ENCODE results near the gene MYH14. TPM values are rescaled to one million over a fixed set of nuclear protein-coding genes. Genes with fewer than 3 reads are reported as not detected.

Gene MYH14
- total RNA-seq, 2 donors from 2014 or later = not detected

GRCh38 chr19:50202386-50202785 is 1.0 kb upstream of the MYH14 start:
- no peak overlapping the region for H3K4me3 Mint-ChIP-seq
- H3K27ac Mint-ChIP-seq = no peak overlapping the region
- ATAC-seq (no peak), DNase-seq (ENCODE audit: low spot score) (no peak)
- H3K4me1 Mint-ChIP-seq (ENCODE audit: low read depth in 2 of 2) = no peaks in the 10 kb centered on the region
- H3K27me3 Mint-ChIP-seq = peaks cover 26 to 45% of the 10 kb centered on the region in 2 donors
- H3K9me3 Mint-ChIP-seq = no peaks in the 10 kb centered on the region
- no peaks in the 10 kb centered on the region for H3K36me3 Mint-ChIP-seq

- DNase-seq (ENCODE audit: low spot score) (no peak), ATAC-seq (no peak)
- H3K4me1 Mint-ChIP-seq (ENCODE audit: low read depth in 2 of 2) = no peaks in the 10 kb centered on the region
- no peak overlapping the region for H3K27ac Mint-ChIP-seq
- no peaks in the 10 kb centered on the region for H3K9me3 Mint-ChIP-seq
- peaks cover 26 to 44% of the 10 kb centered on the region in 2 donors for H3K27me3 Mint-ChIP-seq
- H3K36me3 Mint-ChIP-seq = no peaks in the 10 kb centered on the region
- no peak overlapping the region for H3K4me3 Mint-ChIP-seq
These were observed 501 bp upstream of the MYH14 start for GRCh38 chr19:50202962-50203280.

- Mint-ChIP-seq H3K27me3 (peaks cover 24 to 40% of the 10 kb centered on the region in 2 donors), H3K4me1 (ENCODE audit: low read depth in 2 of 2) (no peaks in the 10 kb centered on the region), H3K36me3 (no peaks in the 10 kb centered on the region), H3K9me3 (no peaks in the 10 kb centered on the region), H3K27ac (no peak overlapping the region), H3K4me3 (no peak overlapping the region)
- DNase-seq (ENCODE audit: low spot score) (no peak), ATAC-seq (no peak)
These were observed 633 bp downstream of the MYH14 start for GRCh38 chr19:50204081-50204428.

- ATAC-seq = no peak
- H3K27ac Mint-ChIP-seq = no peak overlapping the region
- H3K9me3 Mint-ChIP-seq = no peaks in the 10 kb centered on the region
- H3K27me3 Mint-ChIP-seq = peaks cover 21 to 37% of the 10 kb centered on the region in 2 donors
- DNase-seq (ENCODE audit: low spot score) = no peak
- no peaks in the 10 kb centered on the region for H3K4me1 Mint-ChIP-seq (ENCODE audit: low read depth in 2 of 2)
- no peaks in the 10 kb centered on the region for H3K36me3 Mint-ChIP-seq
- H3K4me3 Mint-ChIP-seq = no peak overlapping the region
These were observed 1.6 kb downstream of the MYH14 start for GRCh38 chr19:50204811-50205675.

- peaks cover 21 to 37% of the 10 kb centered on the region in 2 donors for H3K27me3 Mint-ChIP-seq
- DNase-seq (ENCODE audit: low spot score) (no peak), ATAC-seq (no peak)
- no peak overlapping the region for H3K4me3 Mint-ChIP-seq
- H3K36me3 Mint-ChIP-seq = no peaks in the 10 kb centered on the region
- H3K4me1 Mint-ChIP-seq (ENCODE audit: low read depth in 2 of 2) = no peaks in the 10 kb centered on the region
- no peak overlapping the region for H3K27ac Mint-ChIP-seq
- no peaks in the 10 kb centered on the region for H3K9me3 Mint-ChIP-seq
These were observed 2.3 kb downstream of the MYH14 start for GRCh38 chr19:50205681-50206138.

GRCh38 chr19:50206191-50206590 is 2.8 kb downstream of the MYH14 start:
- ATAC-seq (no peak), DNase-seq (ENCODE audit: low spot score) (no peak)
- H3K4me3 Mint-ChIP-seq = no peak overlapping the region
- no peaks in the 10 kb centered on the region for H3K9me3 Mint-ChIP-seq
- H3K27me3 Mint-ChIP-seq = peaks cover 19 to 33% of the 10 kb centered on the region in 2 donors
- H3K27ac Mint-ChIP-seq = no peak overlapping the region
- H3K4me1 Mint-ChIP-seq (ENCODE audit: low read depth in 2 of 2) = no peaks in the 10 kb centered on the region
- H3K36me3 Mint-ChIP-seq = no peaks in the 10 kb centered on the region

GRCh38 chr19:50207730-50208129 is 4.3 kb downstream of the MYH14 start:
- Mint-ChIP-seq H3K36me3 (no peaks in the 10 kb centered on the region), H3K4me1 (ENCODE audit: low read depth in 2 of 2) (no peaks in the 10 kb centered on the region), H3K27me3 (peaks cover 13 to 22% of the 10 kb centered on the region in 2 donors), H3K27ac (no peak overlapping the region), H3K9me3 (no peaks in the 10 kb centered on the region), H3K4me3 (no peak overlapping the region)
- DNase-seq (ENCODE audit: low spot score) (no peak), ATAC-seq (no peak)

GRCh38 chr19:50209131-50209530 is 5.7 kb downstream of the MYH14 start:
- H3K4me1 Mint-ChIP-seq (ENCODE audit: low read depth in 2 of 2) = no peaks in the 10 kb centered on the region

GRCh38 chr19:50210425-50210824 is 7.0 kb downstream of the MYH14 start:
- ATAC-seq (no peak), DNase-seq (ENCODE audit: low spot score) (no peak)
- H3K9me3 Mint-ChIP-seq = no peaks in the 10 kb centered on the region
- H3K4me3 Mint-ChIP-seq = no peak overlapping the region
- no peaks in the 10 kb centered on the region for H3K36me3 Mint-ChIP-seq
- H3K4me1 Mint-ChIP-seq (ENCODE audit: low read depth in 2 of 2) = no peaks in the 10 kb centered on the region
- H3K27ac Mint-ChIP-seq = no peak overlapping the region
- peaks cover 10% of the 10 kb centered on the region in 2 donors for H3K27me3 Mint-ChIP-seq

More at GRCh38 chr19:50209131-50209530, 5.7 kb downstream of the MYH14 start:
- Mint-ChIP-seq H3K9me3 (no peaks in the 10 kb centered on the region), H3K4me3 (no peak overlapping the region), H3K27me3 (peaks cover 13 to 20% of the 10 kb centered on the region in 2 donors), H3K36me3 (no peaks in the 10 kb centered on the region), H3K27ac (no peak overlapping the region)
- DNase-seq (ENCODE audit: low spot score) (no peak), ATAC-seq (no peak)

GRCh38 chr19:50213925-50214324 is 10.5 kb downstream of the MYH14 start:
- ATAC-seq (no peak), DNase-seq (ENCODE audit: low spot score) (no peak)
- Mint-ChIP-seq H3K4me3 (no peak overlapping the region), H3K27me3 (peaks cover 6 to 8% of the 10 kb centered on the region in 2 donors), H3K27ac (no peak overlapping the region), H3K36me3 (no peaks in the 10 kb centered on the region), H3K9me3 (no peaks in the 10 kb centered on the region), H3K4me1 (ENCODE audit: low read depth in 2 of 2) (no peaks in the 10 kb centered on the region)

GRCh38 chr19:50214699-50215543 is 11.5 kb downstream of the MYH14 start:
- DNase-seq (ENCODE audit: low spot score) = no peak
- Mint-ChIP-seq H3K4me1 (ENCODE audit: low read depth in 2 of 2) (no peaks in the 10 kb centered on the region), H3K27me3 (peaks cover 6 to 8% of the 10 kb centered on the region in 2 donors)

GRCh38 chr19:50215820-50216219 is 12.4 kb downstream of the MYH14 start:
- no peak for ATAC-seq
- Mint-ChIP-seq H3K4me3 (no peak overlapping the region), H3K27me3 (peaks cover 6 to 8% of the 10 kb centered on the region in 2 donors), H3K36me3 (no peaks in the 10 kb centered on the region), H3K9me3 (no peaks in the 10 kb centered on the region), H3K27ac (no peak overlapping the region), H3K4me1 (ENCODE audit: low read depth in 2 of 2) (no peaks in the 10 kb centered on the region)
- no peak for DNase-seq (ENCODE audit: low spot score)

More at GRCh38 chr19:50214699-50215543, 11.5 kb downstream of the MYH14 start:
- Mint-ChIP-seq H3K27ac (no peak overlapping the region), H3K9me3 (no peaks in the 10 kb centered on the region), H3K36me3 (no peaks in the 10 kb centered on the region), H3K4me3 (no peak overlapping the region)
- no peak for ATAC-seq

GRCh38 chr19:50221087-50221486 is 17.7 kb downstream of the MYH14 start:
- Mint-ChIP-seq H3K27me3 (peaks cover 6 to 8% of the 10 kb centered on the region in 2 donors), H3K4me1 (ENCODE audit: low read depth in 2 of 2) (no peaks in the 10 kb centered on the region)
- no peak for ATAC-seq

More at GRCh38 chr19:50221087-50221486, 17.7 kb downstream of the MYH14 start:
- Mint-ChIP-seq H3K36me3 (no peaks in the 10 kb centered on the region), H3K9me3 (no peaks in the 10 kb centered on the region), H3K27ac (no peak overlapping the region), H3K4me3 (no peak overlapping the region)
- no peak for DNase-seq (ENCODE audit: low spot score)
